CD14-positive monocyte (primary cell): ENCODE results near the gene VCAN. TPM values are rescaled to one million over a fixed set of nuclear protein-coding genes. Genes with fewer than 3 reads are reported as not detected.

Experiments
- DNase-seq, 3 donors: peaks; one replicate each; pipeline ENCODE4 v3.0.0-alpha.2; 2011 to 2022
- H2AFZ ChIP-seq: 2 replicates; pipeline ENCODE4 v1.6.0; 2012; ENCODE audit warnings: mild to moderate bottlenecking, low read depth, low read length, inconsistent platforms; ENCODE audit not compliant: insufficient read depth, poor library complexity, severe bottlenecking
- H3K27ac ChIP-seq, 2 donors: 1 replicate in 1 of 2; 2 replicates in 1 of 2; pipeline ENCODE4 v1.5.1; 2012 to 2013; ENCODE audit warnings: low read length in 2 of 2, control low read depth in 1 of 2, inconsistent platforms in 1 of 2, low read depth in 1 of 2, mild to moderate bottlenecking in 1 of 2
- H3K27me3 ChIP-seq, 2 donors: one replicate each; pipeline versions ENCODE4 v1.6.0 to v1.6.1; 2011 to 2013; ENCODE audit warnings: low read length in 2 of 2; ENCODE audit not compliant: control insufficient read depth in 2 of 2, insufficient read depth in 2 of 2
- H3K36me3 ChIP-seq, 2 donors: replicated peaks in 1 of 2; 1 replicate in 1 of 2; 2 replicates in 1 of 2; pipeline versions ENCODE4 v1.5.1 to v1.6.1; 2012 to 2013; ENCODE audit warnings: low read length in 2 of 2, control low read depth in 1 of 2, inconsistent platforms in 1 of 2, mild to moderate bottlenecking in 1 of 2; ENCODE audit not compliant: insufficient read depth in 2 of 2, control insufficient read depth in 1 of 2
- H3K4me1 ChIP-seq, 2 donors: 1 replicate in 1 of 2; 2 replicates in 1 of 2; pipeline versions ENCODE4 v1.5.1 to v1.6.1; 2012 to 2013; ENCODE audit warnings: low read length in 2 of 2, control low read depth in 1 of 2, inconsistent platforms in 1 of 2, mild to moderate bottlenecking in 1 of 2, moderate library complexity in 1 of 2; ENCODE audit not compliant: insufficient read depth in 2 of 2, control insufficient read depth in 1 of 2
- H3K4me2 ChIP-seq: replicated peaks from 2 replicates; pipeline ENCODE3; 2012; ENCODE audit warnings: low read length, moderate library complexity, mild to moderate bottlenecking; ENCODE audit not compliant: poor library complexity, severe bottlenecking; ENCODE audit errors: extremely low read depth
- H3K4me3 ChIP-seq, 3 experiments: fragments of 200-600 bp in 1 of 3; sonication (generic) in 1 of 3; replicated peaks in 1 of 3; 1 replicate in 2 of 3; 2 replicates in 1 of 3; pipeline ENCODE4 v1.5.1; 2011 to 2013; ENCODE audit warnings: low read length in 3 of 3, mild to moderate bottlenecking in 3 of 3, control low read depth in 2 of 3, low read depth in 2 of 3, inconsistent platforms in 1 of 3, moderate library complexity in 1 of 3
- H3K79me2 ChIP-seq: 2 replicates; pipeline ENCODE4 v1.6.0; 2012; ENCODE audit warnings: mild to moderate bottlenecking, control low read depth, inconsistent platforms, low read length, moderate library complexity; ENCODE audit not compliant: insufficient read depth
- H3K9ac ChIP-seq: 2 replicates; pipeline ENCODE4 v1.6.0; 2017; ENCODE audit warnings: low read length, mild to moderate bottlenecking; ENCODE audit not compliant: insufficient read depth, poor library complexity, severe bottlenecking
- H3K9me3 ChIP-seq, 2 donors: replicated peaks in 1 of 2; 1 replicate in 1 of 2; 2 replicates in 1 of 2; pipeline versions ENCODE4 v1.5.1 to v1.6.1; 2012 to 2013; ENCODE audit warnings: low read length in 2 of 2, control low read depth in 1 of 2; ENCODE audit not compliant: control insufficient read depth in 1 of 2, insufficient read depth in 1 of 2
- H4K20me1 ChIP-seq: 2 replicates; pipeline ENCODE4 v1.6.0; 2012; ENCODE audit warnings: mild to moderate bottlenecking, low read length, control low read depth, moderate library complexity; ENCODE audit not compliant: insufficient read depth
- H3K27ac Mint-ChIP-seq, 7 donors: one replicate each; pipeline ENCODE4 v1.8.0; 2020; ENCODE audit warnings: mild to moderate bottlenecking in 7 of 7, mixed read lengths in 7 of 7, moderate library complexity in 6 of 7, inconsistent platforms in 2 of 7
- H3K27me3 Mint-ChIP-seq, 3 donors: one replicate each; pipeline ENCODE4 v1.8.0; 2021 to 2022; ENCODE audit warnings: low read depth in 3 of 3, mild to moderate bottlenecking in 3 of 3, mixed read lengths in 3 of 3, moderate library complexity in 3 of 3, inconsistent platforms in 1 of 3
- H3K36me3 Mint-ChIP-seq, 2 donors: one replicate each; pipeline ENCODE4 v1.8.0; 2020; ENCODE audit warnings: mixed read lengths in 2 of 2, inconsistent platforms in 1 of 2, mild to moderate bottlenecking in 1 of 2
- H3K4me1 Mint-ChIP-seq: one replicate; pipeline ENCODE4 v1.8.0; 2020; ENCODE audit warnings: mild to moderate bottlenecking, mixed read lengths
- H3K4me3 Mint-ChIP-seq, 2 donors: one replicate each; pipeline ENCODE4 v1.8.0; 2020; ENCODE audit warnings: mild to moderate bottlenecking in 2 of 2, mixed read lengths in 2 of 2, moderate library complexity in 1 of 2
- H3K9me3 Mint-ChIP-seq, 7 donors: one replicate each; pipeline ENCODE4 v1.8.0; 2020 to 2022; ENCODE audit warnings: mixed read lengths in 7 of 7, mild to moderate bottlenecking in 6 of 7, moderate library complexity in 6 of 7, inconsistent platforms in 2 of 7
- WGBS: methylation state at CpG from one replicate; pipeline ENCODE4 v1.1.5; 2013; ENCODE audit warnings: missing lambda C conversion rate; ENCODE audit not compliant: insufficient coverage; 5-methylcytosine and 5-hydroxymethylcytosine counted together
- intact Hi-C, 2 donors: fragments of 100-400 bp; cut with micrococcal nuclease; formaldehyde crosslinking; loops; one replicate each; pipeline versions ENCODE4 v1.15.0 to v1.15.1; 2023
- polyA plus RNA-seq, 3 donors: library from polyadenylated mRNA; depleted of rRNA in 1 of 3; unstranded in 2 of 3; stranded (reverse) in 1 of 3; fragments of 300-500 nt in 2 of 3; fragments of >200 nt in 1 of 3; fragmentation: Illumina TruSeq in 2 of 3; gene quantifications; 1 replicate in 2 of 3; 2 replicates in 1 of 3; pipeline ENCODE4 v1.2.3, GENCODE V29; 2012 to 2021
- TF ChIP-seq, protein P1 (sequence below): fragments of 200-600 bp; IDR thresholded peaks from one replicate; pipeline ENCODE4 v1.8.0; 2022; ENCODE audit warnings: antibody characterized with exemption, mild to moderate bottlenecking

VCAN gene
- polyA plus RNA-seq, 3 donors, result 417 to 844 (median 630) TPM

DNA sequence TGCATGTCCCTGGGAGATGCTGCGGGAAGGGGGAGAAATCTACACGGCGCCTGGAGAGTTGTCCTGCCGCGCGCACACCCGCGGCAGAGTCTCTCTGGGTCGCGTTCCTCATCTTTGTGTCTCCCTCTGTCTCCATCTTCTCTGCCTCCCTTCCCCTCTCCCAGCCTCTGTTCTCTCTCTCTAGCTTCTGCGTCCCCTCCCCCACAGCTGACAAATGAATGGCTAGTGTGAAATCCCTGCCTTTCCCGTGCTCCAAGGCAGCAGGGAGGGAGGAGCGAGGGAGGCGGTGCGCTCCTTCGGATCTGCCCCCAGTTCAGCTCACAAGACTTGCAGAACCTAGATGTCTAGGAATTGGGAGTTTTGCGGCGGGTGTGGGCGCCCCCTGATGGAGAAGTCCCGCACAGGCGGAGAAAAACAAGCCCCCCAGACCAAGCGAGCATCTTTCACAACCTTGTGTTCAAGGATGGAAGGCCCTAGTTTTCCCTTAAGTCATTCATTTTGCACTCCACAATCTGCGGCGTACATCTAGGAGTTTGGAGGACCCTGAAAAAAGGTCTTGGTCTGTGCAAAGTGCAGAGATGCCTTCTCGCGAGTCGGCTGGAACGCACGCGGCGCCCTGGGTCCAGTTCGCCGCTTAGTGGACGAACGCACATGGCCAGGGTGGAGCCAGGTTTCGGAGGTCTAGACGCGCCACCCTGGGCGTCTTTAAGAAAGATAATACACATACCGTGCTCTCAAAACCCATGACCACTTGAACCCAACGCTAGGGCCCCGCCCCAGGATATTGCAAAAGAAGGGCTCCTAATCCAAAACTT, 2.0 kb downstream of the VCAN start:
- intact Hi-C loops, result loop anchor here (2.0 to 10.0 kb wide), 6 partner anchors 105 to 1121 kb away; partner anchors contain the start of genes TMEM167A (in 2 of the 2) and XRCC4 (in 2 of the 2)
- peak overlapping the region; percentile 37 for H2AFZ ChIP-seq
- H3K4me3 ChIP-seq, result peak overlapping the region; percentile 78 to 95 (median 81)
- Mint-ChIP-seq H3K27me3 (peaks cover 13 to 17% (median 13%) of the 10 kb centered on the region in 3 donors), H3K9me3 (peaks cover 0 to 15% (median 5%) of the 10 kb centered on the region in 7 donors), H3K4me1 (peaks cover 61% of the 10 kb centered on the region), H3K4me3 (peak overlapping the region; percentile 100), H3K27ac (peak overlapping the region; percentile 93 to 99 (median 98)), H3K36me3 (peaks cover 52 to 67% of the 10 kb centered on the region in 2 donors)
- peaks cover 32 to 35% of the 10 kb centered on the region in 2 donors for H3K36me3 ChIP-seq
- under 1% methylated on average over 18 of the region's 42 CpGs for WGBS
- H4K20me1 ChIP-seq, result peaks cover 70% of the 10 kb centered on the region
- peaks cover 37 to 61% of the 10 kb centered on the region in 2 donors for H3K4me1 ChIP-seq
- H3K4me2 ChIP-seq, result peak overlapping the region; percentile 89
- H3K79me2 ChIP-seq, result peaks cover 79% of the 10 kb centered on the region
- peak overlapping the region; percentile 85 to 91 for H3K27ac ChIP-seq
- peak; percentile 76 to 78 (median 77) for DNase-seq
- peaks cover 7 to 18% of the 10 kb centered on the region in 2 donors for H3K27me3 ChIP-seq
- TF ChIP-seq, protein P1, sequence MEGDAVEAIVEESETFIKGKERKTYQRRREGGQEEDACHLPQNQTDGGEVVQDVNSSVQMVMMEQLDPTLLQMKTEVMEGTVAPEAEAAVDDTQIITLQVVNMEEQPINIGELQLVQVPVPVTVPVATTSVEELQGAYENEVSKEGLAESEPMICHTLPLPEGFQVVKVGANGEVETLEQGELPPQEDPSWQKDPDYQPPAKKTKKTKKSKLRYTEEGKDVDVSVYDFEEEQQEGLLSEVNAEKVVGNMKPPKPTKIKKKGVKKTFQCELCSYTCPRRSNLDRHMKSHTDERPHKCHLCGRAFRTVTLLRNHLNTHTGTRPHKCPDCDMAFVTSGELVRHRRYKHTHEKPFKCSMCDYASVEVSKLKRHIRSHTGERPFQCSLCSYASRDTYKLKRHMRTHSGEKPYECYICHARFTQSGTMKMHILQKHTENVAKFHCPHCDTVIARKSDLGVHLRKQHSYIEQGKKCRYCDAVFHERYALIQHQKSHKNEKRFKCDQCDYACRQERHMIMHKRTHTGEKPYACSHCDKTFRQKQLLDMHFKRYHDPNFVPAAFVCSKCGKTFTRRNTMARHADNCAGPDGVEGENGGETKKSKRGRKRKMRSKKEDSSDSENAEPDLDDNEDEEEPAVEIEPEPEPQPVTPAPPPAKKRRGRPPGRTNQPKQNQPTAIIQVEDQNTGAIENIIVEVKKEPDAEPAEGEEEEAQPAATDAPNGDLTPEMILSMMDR, result peak; percentile 91
- H3K9ac ChIP-seq, result peak overlapping the region; percentile 88
- H3K9me3 ChIP-seq, result no peaks in the 10 kb centered on the region

DNA sequence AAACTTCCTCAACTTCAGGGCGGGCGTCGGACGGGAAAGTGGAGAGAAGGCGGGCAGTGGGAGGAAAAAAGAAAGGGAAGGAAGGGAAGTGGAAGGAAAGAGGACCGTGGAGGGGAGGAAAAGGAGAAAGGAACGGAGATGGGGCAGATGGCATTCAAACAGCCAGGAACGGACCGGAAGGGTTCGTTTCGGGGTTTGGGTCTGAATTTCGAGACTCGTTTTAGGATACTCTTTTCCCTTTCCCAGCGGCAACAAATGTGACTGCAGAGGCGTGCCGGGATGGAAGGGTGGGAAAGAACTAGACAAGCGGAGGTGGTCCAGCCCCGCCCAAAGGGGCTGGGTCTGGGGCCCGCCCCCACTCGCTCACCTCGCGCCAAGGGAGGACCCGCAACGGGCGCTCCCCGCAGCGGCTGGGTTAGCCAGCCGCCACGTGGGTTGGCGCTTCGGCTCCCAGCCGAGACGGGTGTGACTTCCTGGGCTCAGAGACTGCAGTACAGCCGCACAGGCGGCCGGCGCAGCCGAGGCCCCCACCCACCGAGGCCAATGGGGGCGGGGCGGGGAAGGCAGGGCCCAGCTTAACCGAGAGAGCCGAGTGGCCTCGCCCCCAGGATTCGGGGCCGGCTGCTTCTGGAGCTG, 2.7 kb downstream of the VCAN start:
- peak overlapping the region; percentile 85 to 91 for H3K27ac ChIP-seq
- peak; percentile 58 to 65 (median 64) for DNase-seq
- intact Hi-C loops, result loop anchor here (5.0 to 10.0 kb wide), 4 partner anchors 169 to 1122 kb away; partner anchors contain the start of genes TMEM167A (in 2 of the 2) and XRCC4 (in 2 of the 2)
- peaks cover 86% of the 10 kb centered on the region for H3K79me2 ChIP-seq
- Mint-ChIP-seq H3K4me1 (peaks cover 66% of the 10 kb centered on the region), H3K4me3 (peak overlapping the region; percentile 100), H3K27ac (peak overlapping the region; percentile 93 to 99 (median 98)), H3K36me3 (peaks cover 56 to 74% of the 10 kb centered on the region in 2 donors), H3K9me3 (peaks cover 0 to 15% (median 5%) of the 10 kb centered on the region in 7 donors), H3K27me3 (peaks cover 7 to 10% (median 8%) of the 10 kb centered on the region in 3 donors)
- peak overlapping the region; percentile 89 for H3K4me2 ChIP-seq
- H2AFZ ChIP-seq, result peak overlapping the region; percentile 37
- peaks cover 39 to 43% of the 10 kb centered on the region in 2 donors for H3K36me3 ChIP-seq
- under 1% methylated on average over 38 of the region's 46 CpGs for WGBS
- peak overlapping the region; percentile 88 for H3K9ac ChIP-seq
- no peaks in the 10 kb centered on the region for H3K9me3 ChIP-seq
- H3K4me3 ChIP-seq, result peak overlapping the region; percentile 78 to 95 (median 81)
- TF ChIP-seq, protein P1, result no peak
- peaks cover 77% of the 10 kb centered on the region for H4K20me1 ChIP-seq
- peaks cover 45 to 68% of the 10 kb centered on the region in 2 donors for H3K4me1 ChIP-seq
- H3K27me3 ChIP-seq, result peaks cover 0 to 11% of the 10 kb centered on the region in 2 donors
